ENCODE data around the gene TEX10.

TEX10 gene

GRCh38 chr9:100277166-100277979, 75.4 kb downstream of the TEX10 start:
- TF ChIP-seq, protein P1, sequence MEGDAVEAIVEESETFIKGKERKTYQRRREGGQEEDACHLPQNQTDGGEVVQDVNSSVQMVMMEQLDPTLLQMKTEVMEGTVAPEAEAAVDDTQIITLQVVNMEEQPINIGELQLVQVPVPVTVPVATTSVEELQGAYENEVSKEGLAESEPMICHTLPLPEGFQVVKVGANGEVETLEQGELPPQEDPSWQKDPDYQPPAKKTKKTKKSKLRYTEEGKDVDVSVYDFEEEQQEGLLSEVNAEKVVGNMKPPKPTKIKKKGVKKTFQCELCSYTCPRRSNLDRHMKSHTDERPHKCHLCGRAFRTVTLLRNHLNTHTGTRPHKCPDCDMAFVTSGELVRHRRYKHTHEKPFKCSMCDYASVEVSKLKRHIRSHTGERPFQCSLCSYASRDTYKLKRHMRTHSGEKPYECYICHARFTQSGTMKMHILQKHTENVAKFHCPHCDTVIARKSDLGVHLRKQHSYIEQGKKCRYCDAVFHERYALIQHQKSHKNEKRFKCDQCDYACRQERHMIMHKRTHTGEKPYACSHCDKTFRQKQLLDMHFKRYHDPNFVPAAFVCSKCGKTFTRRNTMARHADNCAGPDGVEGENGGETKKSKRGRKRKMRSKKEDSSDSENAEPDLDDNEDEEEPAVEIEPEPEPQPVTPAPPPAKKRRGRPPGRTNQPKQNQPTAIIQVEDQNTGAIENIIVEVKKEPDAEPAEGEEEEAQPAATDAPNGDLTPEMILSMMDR (conservative IDR thresholded peaks at IDR 0.05; ENCODE audit: low read depth): no peak
- ChIA-PET CTCF (interaction anchor here (0.6 to 1.2 kb wide), 2 partner anchors 1046 to 1068 kb away, joined by 3 to 4 read pairs; no protein-coding TSS in a partner anchor), POLR2A (ENCODE audit: low non-redundant PET) (no interaction called here)
- peak; percentile 21 for DNase-seq (ENCODE audit: low spot score)
- H3K27ac ChIP-seq: no peak overlapping the region

- ChIA-PET POLR2A (ENCODE audit: low non-redundant PET) (no interaction called here), CTCF (interaction anchor here (0.5 to 0.7 kb wide), 2 partner anchors 43 to 381 kb away, joined by 3 read pairs; no protein-coding TSS in a partner anchor)
- TF ChIP-seq, protein P1 (conservative IDR thresholded peaks at IDR 0.05; ENCODE audit: low read depth): no peak
- no peak for DNase-seq (ENCODE audit: low spot score)
- no peak overlapping the region for H3K27ac ChIP-seq
Observed at GRCh38 chr9:100269656-100270055, 83.1 kb downstream of the TEX10 start.

GRCh38 chr9:100268271-100268670, 84.5 kb downstream of the TEX10 start:
- ChIA-PET POLR2A (ENCODE audit: low non-redundant PET) (no interaction called here), CTCF (interaction anchor here (0.6 kb wide), 2 partner anchors 1135 to 1429 kb away, joined by 3 to 11 read pairs; no protein-coding TSS in a partner anchor)
- DNase-seq (ENCODE audit: low spot score): no peak
- no peak overlapping the region for H3K27ac ChIP-seq
- TF ChIP-seq, protein P1 (conservative IDR thresholded peaks at IDR 0.05; ENCODE audit: low read depth): no peak

DNA sequence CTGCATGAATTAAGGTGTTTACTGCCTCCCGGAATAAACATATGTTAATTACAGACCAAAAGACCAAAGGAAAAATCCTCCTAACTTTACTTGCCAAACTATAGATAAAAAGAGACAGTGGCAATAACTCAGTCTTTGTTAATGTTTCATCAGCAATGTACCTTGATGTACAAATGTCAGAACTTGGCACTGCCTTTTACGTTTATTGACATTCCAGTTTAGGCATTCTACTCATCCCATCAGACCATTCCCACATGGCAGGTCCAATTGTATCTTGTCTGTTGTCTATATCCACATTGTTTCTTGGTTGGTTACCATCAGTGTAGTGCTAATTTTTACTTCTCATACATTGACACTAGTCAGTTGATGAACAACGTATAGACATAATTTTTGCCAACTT, 85.5 kb downstream of the TEX10 start:
- ChIA-PET POLR2A (ENCODE audit: low non-redundant PET) (no interaction called here), CTCF (no interaction called here)
- H3K27ac ChIP-seq: no peak overlapping the region
- DNase-seq (ENCODE audit: low spot score): no peak
- TF ChIP-seq, protein P1 (conservative IDR thresholded peaks at IDR 0.05; ENCODE audit: low read depth): no peak

Data from RWPE1 (cell line).